ENCODE data around the gene COMMD10.
A peak's percentile ranks its signal among the peaks of the same experiment; 100 is the strongest.
"Not testable (repeated sequence)": the region's sequence is repeated elsewhere in the genome, so short reads cannot be mapped to it uniquely, and the experiment has no call there.

COMMD10 gene

DNA sequence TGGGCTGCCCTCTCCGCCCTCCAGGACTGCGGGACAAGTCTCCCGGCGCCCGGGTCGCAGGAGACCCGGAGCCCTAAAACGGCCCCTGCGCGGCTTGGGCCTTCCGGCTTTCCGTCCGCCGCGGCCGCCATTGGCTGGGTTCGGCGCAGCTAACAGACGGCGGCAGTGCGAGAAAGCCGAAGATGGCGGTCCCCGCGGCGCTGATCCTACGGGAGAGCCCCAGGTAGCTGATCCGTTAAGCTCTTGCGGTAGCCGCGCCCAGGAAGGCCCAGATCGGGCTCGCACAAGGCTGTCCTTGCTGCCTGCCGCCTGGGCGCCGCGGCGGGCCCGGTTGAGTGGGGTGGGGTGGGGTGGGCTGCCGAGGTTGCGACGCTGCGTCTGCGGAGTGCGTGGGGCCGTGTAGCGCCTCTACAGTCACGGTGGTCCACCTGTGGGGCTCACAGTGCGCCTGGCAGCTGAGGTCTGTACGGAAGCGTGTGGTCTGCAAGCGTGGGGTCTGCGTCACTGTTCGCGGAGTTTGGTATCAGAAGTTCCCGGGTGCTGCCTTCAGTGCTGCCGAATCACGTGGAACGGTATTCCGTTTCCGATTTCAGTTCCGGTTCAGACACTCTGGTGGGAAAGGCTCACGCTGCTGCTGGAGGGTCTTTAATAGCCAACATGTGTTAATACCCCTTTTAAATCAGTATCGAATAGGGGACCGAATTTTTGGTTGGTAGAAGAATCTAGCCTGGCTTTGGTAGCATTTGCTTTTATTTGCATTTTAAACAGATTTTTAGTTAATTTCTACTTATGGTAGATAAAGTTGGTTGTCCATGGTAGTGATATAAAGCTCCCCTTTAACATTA, at the start of gene COMMD10:
TSS of gene COMMD10 (plus strand) at position 155 of the 845 bp plus-strand sequence.
- DNase-seq: peak; percentile 41

DNA sequence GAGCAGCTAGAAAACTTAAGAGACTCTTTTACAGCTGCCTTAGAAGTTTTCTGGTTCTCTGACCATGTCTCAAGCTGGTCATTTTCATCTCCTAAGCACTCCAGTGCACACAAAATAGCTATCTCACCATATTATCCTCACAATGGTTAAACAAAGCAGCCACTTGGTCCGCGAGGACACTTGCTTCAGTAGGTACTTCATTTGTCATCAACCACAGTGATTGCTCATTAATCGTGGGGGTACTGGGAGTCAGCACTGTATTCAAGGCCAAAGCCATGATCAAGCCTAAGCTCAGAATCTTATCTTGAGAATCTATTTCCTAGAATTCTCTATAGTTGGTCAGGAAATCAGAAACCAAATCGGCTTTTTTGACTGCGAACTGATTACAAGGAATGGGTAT, 49.7 kb upstream of the COMMD10 start:
- no peak for DNase-seq

DNA sequence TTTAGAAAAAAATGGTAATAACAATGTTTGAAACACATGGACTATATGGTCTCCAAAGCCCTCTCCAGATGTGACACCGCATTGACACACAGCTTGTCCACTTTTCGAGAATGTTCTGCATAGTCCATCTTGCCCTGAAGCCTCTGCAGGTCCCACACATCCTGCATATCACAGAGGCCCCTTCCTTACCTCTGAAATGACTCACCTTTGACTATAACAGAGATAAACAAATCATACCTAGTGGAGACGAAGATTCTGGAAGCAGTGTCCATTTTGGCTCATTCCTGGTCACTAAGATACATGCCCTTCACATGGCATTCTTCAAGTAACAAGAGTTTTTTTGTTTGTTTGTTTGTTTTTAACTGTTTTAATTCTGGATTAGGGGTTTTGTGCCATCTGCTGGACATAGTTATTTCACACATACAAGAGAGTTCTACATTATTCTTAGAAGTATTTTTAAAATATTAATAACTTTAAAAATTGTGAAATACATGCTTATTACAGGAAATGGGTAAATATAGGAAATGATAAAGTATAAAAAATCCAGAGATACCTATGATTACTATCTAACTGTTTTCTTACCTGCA, 47.5 kb upstream of the COMMD10 start:
- no peak for DNase-seq

- DNase-seq: no peak
Observed at GRCh38 chr5:116038817-116039216, 46.0 kb upstream of the COMMD10 start.

GRCh38 chr5:116042375-116042774, 42.5 kb upstream of the COMMD10 start:
- DNase-seq: no peak

- no peak for DNase-seq
Observed at GRCh38 chr5:116044073-116044472, 40.8 kb upstream of the COMMD10 start.

GRCh38 chr5:116045821-116046220, 39.0 kb upstream of the COMMD10 start:
- no peak for DNase-seq

- no peak for DNase-seq
Observed at GRCh38 chr5:116046261-116046660, 38.6 kb upstream of the COMMD10 start.

DNA sequence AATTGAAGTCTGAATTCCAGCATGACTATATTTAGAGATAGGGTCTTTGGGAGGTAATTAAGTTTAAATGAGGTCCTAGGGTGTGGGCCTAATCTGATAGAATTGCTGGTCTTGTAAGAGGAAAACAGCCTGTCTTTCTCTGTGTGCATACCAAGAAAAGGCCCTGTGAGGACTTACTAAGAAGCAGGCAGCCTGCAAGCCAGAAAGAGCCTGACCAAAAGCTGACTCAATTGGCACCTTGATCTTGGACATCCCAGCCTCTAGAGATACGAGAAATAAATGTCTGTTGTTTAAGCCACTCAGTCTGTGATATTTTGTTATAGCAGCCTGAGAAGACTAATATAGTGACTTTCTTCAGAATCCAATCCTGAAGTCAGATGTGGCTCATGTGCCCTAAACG, 38.0 kb upstream of the COMMD10 start:
- no peak for DNase-seq

DNA sequence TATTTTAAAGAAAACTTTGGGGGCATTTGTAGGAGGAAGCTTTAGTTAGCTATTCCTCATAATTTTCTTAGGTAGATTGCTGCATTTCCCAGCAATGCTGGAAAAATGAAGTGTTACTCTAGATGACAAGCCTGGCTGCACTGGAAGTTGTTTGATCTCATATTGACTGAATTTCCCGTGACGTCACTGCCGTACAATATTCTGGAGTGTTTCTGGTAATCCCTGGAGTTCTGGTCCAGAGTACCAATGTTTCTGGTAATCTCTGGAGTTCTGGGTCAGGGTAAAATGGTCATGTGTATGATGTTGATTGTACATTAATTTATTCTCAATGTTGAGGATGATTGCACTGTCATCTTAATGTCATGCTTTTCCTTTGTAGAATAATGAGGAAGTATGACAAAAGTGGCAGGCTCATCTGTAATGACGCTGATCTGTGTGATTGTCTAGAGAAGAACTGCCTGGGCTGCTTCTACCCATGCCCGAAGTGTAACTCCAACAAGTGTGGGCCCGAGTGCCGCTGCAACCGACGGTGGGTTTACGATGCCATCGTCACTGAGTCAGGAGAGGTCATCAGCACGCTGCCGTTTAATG, 26.4 kb upstream of the COMMD10 start:
- DNase-seq: no peak

DNA sequence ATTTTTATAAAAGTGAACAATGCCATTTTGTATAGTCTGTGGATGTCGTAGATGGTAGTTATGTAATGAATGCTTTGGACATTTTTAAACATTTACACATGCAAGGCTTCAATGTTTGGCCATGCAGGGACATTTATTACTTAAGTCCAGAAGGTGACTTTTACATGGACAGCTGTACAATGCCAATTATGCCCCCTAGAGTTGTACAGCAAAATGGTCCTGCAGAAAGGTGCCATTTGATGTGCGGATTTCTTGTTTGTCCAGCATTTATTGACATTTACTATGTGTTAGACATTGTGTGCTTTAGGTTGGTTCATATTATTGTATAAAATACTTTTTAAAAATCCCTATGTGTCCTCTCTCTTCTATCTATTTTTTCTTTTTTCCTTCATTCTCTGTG, 22.5 kb upstream of the COMMD10 start:
- no peak for DNase-seq

DNA sequence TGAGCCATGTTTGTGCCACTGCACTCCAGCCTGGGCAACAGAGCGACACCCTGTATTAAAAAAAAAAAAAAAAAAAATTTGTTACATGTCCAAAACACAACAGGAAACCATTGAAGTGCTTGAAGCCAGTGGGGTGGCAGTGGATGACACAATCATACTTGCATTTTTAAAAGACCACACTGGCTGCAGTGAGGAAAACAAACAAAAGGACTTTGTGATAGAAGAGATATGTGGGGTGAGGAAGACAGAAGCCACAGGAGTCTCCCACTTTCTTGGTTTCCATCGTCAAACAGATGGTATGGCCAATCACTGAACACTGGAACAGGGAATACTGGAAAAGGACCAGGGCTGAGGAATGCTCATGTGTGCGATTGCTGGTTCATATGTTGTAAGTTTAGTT, 20.9 kb upstream of the COMMD10 start:
- DNase-seq: no peak

DNA sequence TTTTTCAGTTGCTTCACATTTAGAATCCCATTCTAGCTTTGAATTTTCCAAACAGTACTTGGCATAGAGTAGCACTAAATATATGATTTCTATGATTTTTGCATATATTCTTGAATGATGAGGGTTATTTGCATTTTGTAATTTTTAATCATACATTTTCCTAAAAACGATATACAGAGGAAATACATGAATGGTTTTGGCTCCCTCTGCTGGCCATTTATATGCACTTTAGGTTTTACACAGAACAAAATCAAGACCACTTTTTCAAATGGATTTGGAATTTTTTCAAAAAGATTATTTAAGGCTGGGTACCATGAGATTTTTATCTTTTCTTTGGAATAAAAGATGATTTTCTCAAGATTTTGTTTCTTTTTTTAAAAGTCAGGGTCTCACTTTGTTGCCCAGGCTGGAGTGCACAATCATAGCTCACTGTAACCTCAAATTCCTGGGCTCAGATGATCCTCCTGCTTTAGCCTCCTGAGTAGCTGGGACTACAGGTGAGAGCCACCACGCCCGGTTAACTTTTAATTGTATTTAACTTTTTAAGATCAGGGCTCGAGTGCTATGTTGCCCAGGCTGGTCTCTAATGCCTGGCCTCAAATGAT, 16.7 kb upstream of the COMMD10 start:
- DNase-seq: peak; percentile 21

GRCh38 chr5:116071211-116071610, 13.6 kb upstream of the COMMD10 start:
- DNase-seq: no peak

- DNase-seq: no peak
Observed at GRCh38 chr5:116075191-116075831, 9.5 kb upstream of the COMMD10 start.

DNA sequence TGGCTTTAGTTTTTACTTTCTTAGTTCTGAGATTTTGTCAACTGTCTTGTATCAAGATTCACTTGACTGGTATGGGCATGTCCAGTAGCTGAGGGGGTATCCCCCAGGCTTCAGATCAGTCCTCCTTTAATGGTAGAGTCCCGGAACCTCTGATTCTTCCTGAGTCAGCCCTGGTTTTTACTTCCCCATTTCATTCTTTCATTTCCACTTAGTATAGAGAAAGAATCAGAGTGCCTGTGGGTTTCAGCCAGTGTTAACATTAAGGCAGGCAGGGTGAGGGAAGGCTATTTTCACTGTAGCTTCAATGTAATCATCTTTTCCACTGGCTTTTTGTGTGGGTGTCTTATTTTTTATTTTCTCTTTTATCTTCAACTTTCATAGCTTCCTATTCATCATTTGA, 8.3 kb upstream of the COMMD10 start:
- no peak for DNase-seq

DNA sequence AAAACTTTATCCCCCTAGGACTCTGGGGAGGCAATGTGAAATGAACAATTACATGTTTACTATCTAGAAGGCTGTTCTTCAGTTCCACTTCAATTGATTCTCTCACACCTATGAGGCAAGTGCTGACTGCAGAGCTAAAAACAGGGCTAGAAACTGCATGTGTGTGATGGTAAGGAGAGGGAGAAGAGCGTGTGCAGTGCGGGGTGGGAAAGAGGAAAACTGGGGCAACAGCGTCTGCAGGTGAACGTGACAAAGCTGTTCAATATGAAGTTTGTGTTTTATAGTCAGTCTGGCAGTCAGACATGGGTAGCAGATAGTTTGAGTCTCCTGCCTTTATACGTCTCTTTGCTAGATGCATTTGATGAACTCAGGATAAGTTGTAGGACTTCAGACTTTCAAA, 6.6 kb upstream of the COMMD10 start:
- DNase-seq: no peak

- DNase-seq: no peak
Observed at GRCh38 chr5:116084287-116084691, 536 bp upstream of the COMMD10 start.

DNA sequence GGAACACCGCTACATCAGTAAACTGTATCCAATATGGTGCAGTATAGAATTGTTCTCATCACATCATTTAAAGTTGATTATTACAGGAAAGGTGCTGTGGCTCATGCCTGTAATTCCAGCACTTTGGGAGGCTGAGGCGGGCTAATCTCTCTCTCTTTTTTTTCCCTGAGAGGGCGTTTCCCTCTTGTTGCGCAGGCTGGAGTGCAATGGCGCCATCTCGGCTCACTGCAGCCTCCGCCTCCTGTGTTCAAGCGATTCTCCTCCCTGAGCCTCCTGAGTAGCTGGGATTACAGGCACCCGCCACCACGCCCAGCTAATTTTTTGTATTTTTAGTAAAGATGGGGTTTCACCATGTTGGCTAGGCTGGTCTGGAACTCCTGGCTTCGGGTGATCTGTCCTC, 1.5 kb downstream of the COMMD10 start:
- not testable (repeated sequence) for DNase-seq

DNA sequence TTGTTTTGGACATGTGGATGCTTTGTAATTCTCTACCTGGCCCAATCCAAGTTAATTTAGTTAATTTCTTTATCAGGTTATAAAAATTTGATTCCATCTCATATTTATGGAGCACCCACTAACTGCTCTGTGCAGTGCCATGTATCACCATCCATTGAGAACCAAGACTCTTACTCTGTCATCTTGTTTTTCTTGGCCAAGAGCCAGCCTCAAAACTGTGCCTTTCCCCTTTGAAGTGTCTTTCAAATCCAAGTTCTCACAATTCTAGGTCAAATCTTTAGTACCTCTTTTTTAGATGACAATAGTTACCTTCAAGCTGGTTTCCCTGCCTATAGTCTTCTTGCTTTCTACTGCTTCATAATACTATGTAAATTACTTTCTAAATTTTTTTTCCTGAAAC, 3.2 kb downstream of the COMMD10 start:
- DNase-seq: no peak

DNA sequence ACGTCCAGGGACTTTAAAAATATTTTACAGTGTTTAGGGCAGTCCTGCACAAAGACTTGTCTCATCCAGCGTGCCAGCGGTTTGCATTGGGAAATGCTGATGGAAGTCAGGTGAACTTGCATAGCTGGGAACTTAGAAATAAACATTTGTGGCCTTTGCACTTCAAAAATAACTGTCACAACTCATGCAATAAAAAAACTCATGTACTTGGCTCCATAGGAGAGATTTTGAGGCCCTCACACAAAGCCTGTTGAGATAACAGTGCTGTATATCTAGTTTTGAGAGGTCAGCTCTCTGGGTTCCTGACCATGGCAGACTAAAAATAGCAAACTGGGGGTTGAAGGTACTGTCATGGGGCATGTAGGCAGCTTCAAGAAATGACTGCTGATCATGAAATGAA, 5.5 kb downstream of the COMMD10 start:
- no peak for DNase-seq

GRCh38 chr5:116091416-116091815, 6.6 kb downstream of the COMMD10 start:
- DNase-seq: no peak

GRCh38 chr5:116097301-116097700, 12.5 kb downstream of the COMMD10 start:
- DNase-seq: no peak
